Measurements from ENCODE around the gene RAD9B. TPM values are rescaled to one million over a fixed set of nuclear protein-coding genes. Genes with fewer than 3 reads are reported as not detected.

RAD9B gene
- total RNA-seq, 4 donors from 2014 or later: 0.22 to 1.9 (median 0.82) TPM; not detected in 1

- TF ChIP-seq CTCF (IDR thresholded peaks at IDR 0.05; ENCODE audit: low read depth): no peak
Measured at GRCh38 chr12:110543252-110543959, 41.3 kb downstream of the RAD9B start.

- no peak for TF ChIP-seq CTCF (IDR thresholded peaks at IDR 0.05; ENCODE audit: low read depth)
Measured at GRCh38 chr12:110543965-110544364, 41.8 kb downstream of the RAD9B start.

- no peak for TF ChIP-seq CTCF (IDR thresholded peaks at IDR 0.05; ENCODE audit: low read depth)
Measured at GRCh38 chr12:110545812-110546211, 43.7 kb downstream of the RAD9B start.

- TF ChIP-seq CTCF (IDR thresholded peaks at IDR 0.05; ENCODE audit: low read depth): no peak
Measured at GRCh38 chr12:110546339-110546738, 44.2 kb downstream of the RAD9B start.

- no peak for TF ChIP-seq CTCF (IDR thresholded peaks at IDR 0.05; ENCODE audit: low read depth)
Measured at GRCh38 chr12:110547090-110547489, 45.0 kb downstream of the RAD9B start.

GRCh38 chr12:110548678-110549077, 46.5 kb downstream of the RAD9B start:
- TF ChIP-seq CTCF (IDR thresholded peaks at IDR 0.05; ENCODE audit: low read depth): no peak

- no peak for TF ChIP-seq CTCF (IDR thresholded peaks at IDR 0.05; ENCODE audit: low read depth)
Measured at GRCh38 chr12:110549716-110550115, 47.6 kb downstream of the RAD9B start.
